Muscle layer of colon (tissue), 2 donors: ENCODE measurements around the gene ARHGAP9.
A peak's percentile ranks its signal among the peaks of the same experiment; 100 is the strongest.

Experiments
- H3K27ac ChIP-seq: one replicate; pipeline ENCODE4 v1.7.0; 2013; ENCODE audit warnings: low read depth, mild to moderate bottlenecking, low read length, moderate library complexity
- H3K27me3 ChIP-seq, 2 donors: one replicate each; pipeline ENCODE4 v1.7.0; 2013; ENCODE audit warnings: low read length in 2 of 2, mild to moderate bottlenecking in 2 of 2; ENCODE audit not compliant: insufficient read depth in 2 of 2, control insufficient read depth in 1 of 2
- H3K36me3 ChIP-seq: one replicate; pipeline ENCODE4 v1.7.0; 2013; ENCODE audit warnings: mild to moderate bottlenecking, low read length; ENCODE audit not compliant: insufficient read depth
- H3K4me1 ChIP-seq: one replicate; pipeline ENCODE4 v1.7.0; 2013; ENCODE audit warnings: mild to moderate bottlenecking, low read length; ENCODE audit not compliant: insufficient read depth
- H3K4me3 ChIP-seq, 2 donors: one replicate each; pipeline ENCODE4 v1.7.0; 2013; ENCODE audit warnings: low read length in 2 of 2, low read depth in 1 of 2, mild to moderate bottlenecking in 1 of 2, moderate library complexity in 1 of 2
- H3K9ac ChIP-seq: one replicate; pipeline ENCODE4 v1.7.0; 2013; ENCODE audit warnings: low read length
- H3K9me3 ChIP-seq: one replicate; pipeline ENCODE4 v1.7.0; 2013; ENCODE audit warnings: mild to moderate bottlenecking, low read length
- donor health status: abdominal sarcoma.
- donor health status: Adenocarcinoma of cecum.

The ARHGAP9 gene

GRCh38 chr12:57475271-57476161 lies 4.2 kb downstream of the ARHGAP9 start:
- peaks cover 22 to 48% of the 10 kb centered on the region in 2 donors for H3K27me3 ChIP-seq
- H3K9ac ChIP-seq, result no peak overlapping the region
- H3K4me1 ChIP-seq, result peaks cover 6% of the 10 kb centered on the region

DNA sequence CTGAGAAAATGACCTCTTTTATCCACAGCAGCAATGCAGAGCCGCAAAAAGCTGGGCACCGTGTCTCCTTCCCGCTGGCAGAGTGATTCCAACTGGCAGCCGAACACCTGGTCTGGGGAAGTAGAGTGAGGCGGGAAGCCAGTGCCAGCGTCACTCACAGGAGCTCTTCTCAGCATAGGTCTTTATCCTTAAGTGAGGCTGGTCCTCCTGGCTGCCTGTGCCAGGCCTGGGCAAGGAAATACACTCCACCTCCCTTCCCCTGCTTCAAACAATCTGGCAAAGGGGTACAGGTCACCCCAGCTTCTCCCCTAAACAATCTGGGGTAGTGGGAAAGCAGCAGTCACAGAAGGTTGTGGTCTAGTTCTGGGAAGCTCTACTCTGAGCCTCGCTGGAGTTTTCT lies 4.8 kb downstream of the ARHGAP9 start:
- Histone ChIP-seq H3K4me3 (no peak overlapping the region), H3K27me3 (peaks cover 22 to 48% of the 10 kb centered on the region in 2 donors), H3K9me3 (no peaks in the 10 kb centered on the region), H3K27ac (no peak overlapping the region), H3K36me3 (no peaks in the 10 kb centered on the region), H3K9ac (no peak overlapping the region), H3K4me1 (peaks cover 6% of the 10 kb centered on the region)

More at GRCh38 chr12:57475271-57476161, 4.2 kb downstream of the ARHGAP9 start:
- Histone ChIP-seq H3K36me3 (no peaks in the 10 kb centered on the region), H3K9me3 (no peaks in the 10 kb centered on the region), H3K27ac (no peak overlapping the region), H3K4me3 (peak overlapping the region; percentile 56 to 62)

GRCh38 chr12:57474430-57474829 lies 5.2 kb downstream of the ARHGAP9 start:
- H3K4me3 ChIP-seq, result no peak overlapping the region
- no peak overlapping the region for H3K27ac ChIP-seq
- H3K27me3 ChIP-seq, result peaks cover 22 to 48% of the 10 kb centered on the region in 2 donors
- H3K36me3 ChIP-seq, result no peaks in the 10 kb centered on the region
- H3K9ac ChIP-seq, result no peak overlapping the region
- H3K4me1 ChIP-seq, result peaks cover 6% of the 10 kb centered on the region
- no peaks in the 10 kb centered on the region for H3K9me3 ChIP-seq

GRCh38 chr12:57473886-57474285 lies 5.8 kb downstream of the ARHGAP9 start:
- H3K27me3 ChIP-seq, result peaks cover 22 to 48% of the 10 kb centered on the region in 2 donors
- H3K9me3 ChIP-seq, result no peaks in the 10 kb centered on the region
- no peaks in the 10 kb centered on the region for H3K36me3 ChIP-seq
- no peak overlapping the region for H3K9ac ChIP-seq
- H3K27ac ChIP-seq, result no peak overlapping the region
- H3K4me1 ChIP-seq, result peaks cover 6% of the 10 kb centered on the region
- no peak overlapping the region for H3K4me3 ChIP-seq

DNA sequence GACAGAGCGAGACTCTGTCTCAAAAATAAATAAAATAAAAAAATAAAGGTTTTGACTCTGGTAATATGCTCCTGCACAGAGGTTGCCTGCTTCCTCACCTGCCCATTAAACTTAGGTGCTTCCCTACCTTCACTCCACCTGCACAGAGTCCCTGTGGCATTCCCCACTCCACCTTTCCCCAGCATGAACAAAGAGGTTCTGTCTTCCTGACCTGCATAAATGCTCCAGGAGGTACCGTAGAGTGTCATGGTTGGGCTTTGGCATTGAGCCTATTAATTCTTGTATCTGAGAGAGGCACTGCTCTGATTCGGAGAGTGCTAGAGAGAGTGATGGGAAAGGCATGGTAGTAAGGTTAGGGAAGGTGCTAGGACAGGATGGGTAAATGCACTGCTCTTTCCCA lies 6.3 kb downstream of the ARHGAP9 start:
- Histone ChIP-seq H3K9me3 (no peaks in the 10 kb centered on the region), H3K9ac (no peak overlapping the region), H3K27ac (no peak overlapping the region), H3K36me3 (no peaks in the 10 kb centered on the region), H3K4me1 (peaks cover 6% of the 10 kb centered on the region), H3K27me3 (peaks cover 22 to 47% of the 10 kb centered on the region in 2 donors), H3K4me3 (no peak overlapping the region)

DNA sequence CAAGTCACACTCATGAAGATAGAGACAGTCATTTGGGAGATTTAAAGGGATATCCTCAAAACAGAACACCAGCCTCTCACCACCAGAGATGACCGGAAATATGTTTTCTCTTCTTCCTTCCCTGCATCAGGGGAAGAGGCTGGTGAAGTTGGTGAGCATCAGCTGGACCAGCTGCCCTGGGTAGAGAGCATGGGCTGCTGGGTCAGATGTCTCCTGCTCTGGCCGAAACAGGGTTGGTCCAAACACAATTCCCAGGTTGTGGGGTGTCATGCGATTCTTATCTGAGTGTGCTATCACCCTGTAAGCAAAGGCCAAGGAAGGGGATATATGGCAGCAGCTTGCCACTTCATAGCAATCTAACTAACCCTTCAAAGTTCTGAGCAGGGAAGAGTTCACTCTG lies 7.3 kb downstream of the ARHGAP9 start:
- Histone ChIP-seq H3K27ac (no peak overlapping the region), H3K9me3 (no peaks in the 10 kb centered on the region), H3K4me3 (no peak overlapping the region), H3K9ac (no peak overlapping the region), H3K36me3 (no peaks in the 10 kb centered on the region), H3K4me1 (peaks cover 6% of the 10 kb centered on the region), H3K27me3 (peaks cover 20 to 37% of the 10 kb centered on the region in 2 donors)

- H3K36me3 ChIP-seq, result no peaks in the 10 kb centered on the region
- no peak overlapping the region for H3K27ac ChIP-seq
- peaks cover 14 to 29% of the 10 kb centered on the region in 2 donors for H3K27me3 ChIP-seq
- no peaks in the 10 kb centered on the region for H3K9me3 ChIP-seq
- no peak overlapping the region for H3K4me3 ChIP-seq
- no peak overlapping the region for H3K9ac ChIP-seq
- peaks cover 6% of the 10 kb centered on the region for H3K4me1 ChIP-seq
Measured at GRCh38 chr12:57471661-57472060, 8.0 kb downstream of the ARHGAP9 start.

DNA sequence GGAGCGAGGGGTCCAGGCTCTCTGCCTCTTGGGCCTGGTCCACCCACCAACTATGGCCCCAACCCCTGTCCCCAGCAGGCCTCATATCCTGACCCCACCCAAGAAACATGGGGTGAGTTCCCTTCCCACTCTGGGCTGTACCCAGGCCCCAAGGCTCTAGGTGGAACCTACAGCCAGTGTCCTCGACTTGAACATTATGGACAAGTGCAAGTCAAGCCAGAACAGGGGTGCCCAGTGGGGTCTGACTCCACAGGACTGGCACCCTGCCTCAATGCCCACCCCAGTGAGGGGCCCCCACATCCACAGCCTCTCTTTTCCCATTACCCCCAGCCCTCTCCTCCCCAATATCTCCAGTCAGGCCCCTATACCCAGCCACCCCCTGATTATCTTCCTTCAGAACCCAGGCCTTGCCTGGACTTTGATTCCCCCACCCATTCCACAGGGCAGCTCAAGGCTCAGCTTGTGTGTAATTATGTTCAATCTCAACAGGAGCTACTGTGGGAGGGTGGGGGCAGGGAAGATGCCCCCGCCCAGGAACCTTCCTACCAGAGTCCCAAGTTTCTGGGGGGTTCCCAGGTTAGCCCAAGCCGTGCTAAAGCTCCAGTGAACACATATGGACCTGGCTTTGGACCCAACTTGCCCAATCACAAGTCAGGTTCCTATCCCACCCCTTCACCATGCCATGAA lies 8.6 kb downstream of the ARHGAP9 start:
- no peak overlapping the region for H3K9ac ChIP-seq
- peaks cover 14 to 24% of the 10 kb centered on the region in 2 donors for H3K27me3 ChIP-seq
- H3K4me3 ChIP-seq, result no peak overlapping the region
- H3K36me3 ChIP-seq, result no peaks in the 10 kb centered on the region
- peaks cover 6% of the 10 kb centered on the region for H3K4me1 ChIP-seq
- no peaks in the 10 kb centered on the region for H3K9me3 ChIP-seq
- no peak overlapping the region for H3K27ac ChIP-seq

GRCh38 chr12:57470286-57470969 lies 9.2 kb downstream of the ARHGAP9 start:
- no peak overlapping the region for H3K4me3 ChIP-seq
- H3K4me1 ChIP-seq, result peaks cover 6% of the 10 kb centered on the region
- no peaks in the 10 kb centered on the region for H3K9me3 ChIP-seq
- H3K27ac ChIP-seq, result no peak overlapping the region
- H3K36me3 ChIP-seq, result no peaks in the 10 kb centered on the region
- H3K27me3 ChIP-seq, result peaks cover 14 to 17% of the 10 kb centered on the region in 2 donors
- H3K9ac ChIP-seq, result no peak overlapping the region

- H3K4me1 ChIP-seq, result no peaks in the 10 kb centered on the region
- H3K36me3 ChIP-seq, result no peaks in the 10 kb centered on the region
- H3K4me3 ChIP-seq, result no peak overlapping the region
- H3K9me3 ChIP-seq, result no peaks in the 10 kb centered on the region
- peaks cover 7 to 10% of the 10 kb centered on the region in 2 donors for H3K27me3 ChIP-seq
- H3K9ac ChIP-seq, result no peak overlapping the region
- no peak overlapping the region for H3K27ac ChIP-seq
Measured at GRCh38 chr12:57469296-57470164, 10.1 kb downstream of the ARHGAP9 start.
